H1 (cell line): ENCODE measurements around the gene PMPCB. TPM values are rescaled to one million over a fixed set of nuclear protein-coding genes. Genes with fewer than 3 reads are reported as not detected.

ENCODE experiments used
- EGR1 ChIP-seq: IDR thresholded peaks from 2 replicates; pipeline ENCODE4 v1.6.1; 2011; ENCODE audit warnings: low read depth, low read length, borderline replicate concordance
- FOSL1 ChIP-seq: IDR thresholded peaks from 2 replicates; pipeline ENCODE4 v1.6.1; 2011; ENCODE audit warnings: mild to moderate bottlenecking, low read depth, low read length, moderate library complexity; ENCODE audit not compliant: insufficient read depth
- polyA plus RNA-seq, 7 experiments: library from polyadenylated mRNA; depleted of rRNA in 3 of 7; stranded (reverse) in 5 of 7; unstranded in 2 of 7; fragments of >200 nt in 5 of 7; fragments of 200-250 nt in 2 of 7; gene quantifications; 1 replicate in 5 of 7; 2 replicates in 1 of 7; 4 replicates in 1 of 7; pipeline versions ENCODE4 v1.2.1 to v1.2.3, GENCODE V29; 2011 to 2013; ENCODE audit warnings: missing spikeins in 2 of 7, mixed read lengths in 2 of 7
- total RNA-seq: library from RNA; stranded (reverse); fragmentation: NEBNext Ultra II Directional; extraction: Animal tissue kit (Norgen Biotek cat#: 25700); gene quantifications from 2 replicates; pipeline ENCODE4 v1.2.1, GENCODE V29; 2021

The PMPCB gene
- total and polyA plus RNA-seq, 2 of the 8 experiments (the other 6 are each of a cell fraction or from before 2014, with no cell fraction given), result 60.6 to 83.5 TPM

GRCh38 chr7:103314852-103315251 is 17.6 kb downstream of the PMPCB start (continued):
- TF ChIP-seq FOSL1 (no peak), EGR1 (no peak)
